GM10847 (cell line): ENCODE measurements around the gene TRPM3.

Experiments
- POLR2A ChIP-seq: IDR thresholded peaks from 2 replicates; pipeline ENCODE4 v1.6.1; 2011; ENCODE audit not compliant: insufficient read length; ENCODE audit errors: extremely low read depth

TRPM3 gene

DNA sequence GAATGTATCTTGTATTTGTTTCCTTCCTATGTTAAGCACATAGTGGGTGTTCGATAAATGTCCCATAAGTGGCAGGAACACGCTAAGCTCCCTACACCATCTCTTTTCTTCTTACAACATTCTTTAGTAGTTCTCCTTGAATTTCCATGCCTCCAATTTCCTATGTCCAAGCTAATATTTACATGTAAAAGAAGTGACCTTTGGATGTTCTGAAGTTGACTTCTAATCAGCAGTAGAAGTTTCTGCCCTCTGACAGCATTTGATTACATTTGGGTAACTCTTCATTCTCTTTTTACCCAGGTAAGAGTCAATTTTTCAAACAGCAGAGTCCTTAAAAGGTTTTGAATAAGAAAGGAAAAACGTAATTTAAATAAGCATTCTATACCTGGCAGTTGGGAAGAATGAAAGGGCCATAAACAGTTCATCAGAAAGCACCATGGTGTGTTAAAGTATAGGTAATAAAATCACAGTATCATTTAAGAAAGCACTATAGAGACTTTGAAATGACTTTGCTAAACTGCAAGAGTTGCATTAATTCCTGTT, 78.9 kb downstream of the TRPM3 start:
- TF ChIP-seq POLR2A, result no peak

DNA sequence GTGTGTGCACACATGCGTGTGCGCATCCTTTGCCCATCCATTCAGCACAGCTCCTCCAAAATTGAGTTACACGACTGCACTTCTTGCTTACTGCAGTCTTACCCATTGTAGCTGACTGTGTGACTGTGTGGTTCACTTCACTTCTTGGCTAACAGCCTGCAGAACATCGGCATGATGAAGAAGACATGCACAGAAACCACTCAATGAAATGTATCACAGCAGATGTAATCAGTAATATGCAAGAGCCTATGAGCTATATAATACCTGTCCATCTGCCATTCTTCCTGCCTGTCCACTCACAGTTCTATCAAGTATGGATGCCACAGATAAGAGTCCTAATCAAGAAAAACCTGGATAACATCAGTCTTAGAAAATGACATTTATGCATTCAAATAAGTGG, 83.9 kb downstream of the TRPM3 start:
- TF ChIP-seq POLR2A, result no peak

DNA sequence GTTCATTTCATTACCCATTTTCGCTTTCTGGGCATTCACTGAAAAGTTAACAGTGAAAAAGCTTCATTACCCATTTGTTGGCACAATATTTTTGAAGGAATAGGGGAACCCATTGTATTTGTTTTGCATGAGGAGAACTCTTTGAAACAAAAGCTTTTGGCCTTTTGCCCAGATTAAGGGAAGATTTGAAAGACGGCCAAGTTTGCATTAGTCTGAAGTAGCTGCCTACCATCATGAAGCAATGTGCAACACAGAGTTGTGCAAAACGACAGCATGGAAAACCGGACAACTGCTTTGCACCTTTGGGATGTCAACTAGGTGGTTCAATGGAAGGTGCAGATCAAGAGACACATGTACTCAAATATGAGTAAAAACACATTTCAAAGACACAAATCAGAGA, 84.9 kb downstream of the TRPM3 start:
- TF ChIP-seq POLR2A, result no peak

DNA sequence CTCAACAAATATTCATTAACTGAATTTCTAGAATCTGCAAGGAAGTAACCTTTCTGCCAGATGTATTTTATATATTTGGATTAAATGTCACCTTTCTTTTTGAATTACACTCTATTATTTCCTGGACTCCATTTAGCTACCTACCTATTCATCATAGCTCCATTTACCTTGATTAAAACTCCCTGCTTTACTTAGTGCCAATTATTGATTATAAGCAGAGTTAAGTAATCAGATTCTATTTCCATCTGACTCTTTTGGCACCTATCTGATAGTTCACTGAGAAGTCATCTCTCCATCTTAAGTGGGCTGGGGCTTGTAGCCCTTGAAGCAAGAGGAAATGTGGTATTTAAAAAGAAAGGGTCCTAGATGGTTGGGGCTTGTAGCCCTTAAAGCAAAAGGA, 88.6 kb downstream of the TRPM3 start:
- no peak for TF ChIP-seq POLR2A

DNA sequence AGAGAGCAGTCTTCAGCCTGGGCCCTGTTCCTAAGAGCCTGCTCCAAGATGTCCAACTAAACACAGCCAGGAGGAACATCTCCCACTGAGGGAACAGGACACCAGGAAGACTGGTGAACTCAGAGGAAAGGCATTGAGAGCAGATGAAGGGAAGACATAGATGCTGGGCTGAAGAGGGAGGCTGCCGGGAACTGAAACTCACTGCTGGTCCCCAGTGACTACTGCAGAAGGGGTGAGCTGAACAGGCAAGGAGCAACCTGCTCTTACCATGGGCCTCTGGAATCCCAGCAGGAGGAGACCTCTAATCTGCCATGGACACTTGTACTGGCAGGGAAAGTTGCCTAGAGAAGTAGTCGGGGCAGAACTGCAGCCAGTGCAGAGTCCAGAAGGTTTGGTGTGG, 95.7 kb downstream of the TRPM3 start:
- no peak for TF ChIP-seq POLR2A

DNA sequence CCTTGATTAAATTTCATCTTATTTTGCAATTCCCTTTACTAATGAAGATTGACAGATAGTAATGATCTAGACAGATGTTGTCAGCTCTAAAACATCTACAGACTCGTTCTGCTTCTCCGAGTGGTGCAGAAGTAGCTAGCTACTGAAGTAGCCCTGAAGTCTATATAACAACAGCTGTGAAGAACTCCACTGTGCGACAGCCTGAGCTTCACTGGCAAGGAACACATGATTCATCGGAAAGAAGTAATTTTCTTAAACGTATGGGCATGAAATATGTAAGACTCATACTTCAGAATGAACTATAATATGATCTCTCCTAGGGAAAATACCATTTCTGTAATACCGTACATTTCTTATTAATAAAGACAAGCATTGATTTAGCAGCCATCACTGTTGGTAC, 96.2 kb downstream of the TRPM3 start:
- no peak for TF ChIP-seq POLR2A

DNA sequence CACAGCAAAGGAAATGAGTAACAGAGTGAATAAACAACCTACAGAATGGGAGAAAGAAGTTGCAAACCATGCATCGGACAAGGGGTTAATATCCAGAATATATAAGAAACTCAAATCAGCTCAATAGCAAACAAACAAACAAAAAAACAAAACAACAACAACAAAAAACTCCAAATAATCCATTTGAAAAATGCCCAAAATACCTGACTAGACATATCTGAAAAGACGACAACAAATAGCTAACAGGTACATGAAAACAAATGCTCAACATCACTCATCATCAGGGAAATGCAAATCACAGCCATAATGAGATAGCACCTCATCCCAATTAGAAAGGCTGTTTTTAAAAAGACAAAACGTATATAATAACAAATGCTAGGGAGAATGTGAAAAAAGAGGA, 111.2 kb downstream of the TRPM3 start:
- no peak for TF ChIP-seq POLR2A

DNA sequence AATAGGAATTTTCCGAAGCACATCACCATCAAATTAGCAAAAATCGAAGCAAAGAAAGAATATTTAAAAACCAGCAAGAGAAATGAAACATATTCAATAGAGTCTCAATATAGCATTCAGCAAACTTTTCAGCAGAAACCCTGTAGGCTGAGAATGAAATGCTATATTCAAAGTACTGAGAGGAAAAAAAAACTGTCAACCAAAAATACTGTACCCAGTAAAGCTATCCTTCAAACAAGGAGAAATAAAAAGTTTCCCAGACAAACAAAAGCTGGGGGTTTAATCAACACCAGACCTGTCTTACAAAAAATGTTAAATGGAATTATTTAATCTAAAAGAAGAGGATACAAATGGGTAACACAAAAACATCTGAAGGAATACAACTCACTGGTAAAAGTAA, 116.0 kb downstream of the TRPM3 start:
- no peak for TF ChIP-seq POLR2A

DNA sequence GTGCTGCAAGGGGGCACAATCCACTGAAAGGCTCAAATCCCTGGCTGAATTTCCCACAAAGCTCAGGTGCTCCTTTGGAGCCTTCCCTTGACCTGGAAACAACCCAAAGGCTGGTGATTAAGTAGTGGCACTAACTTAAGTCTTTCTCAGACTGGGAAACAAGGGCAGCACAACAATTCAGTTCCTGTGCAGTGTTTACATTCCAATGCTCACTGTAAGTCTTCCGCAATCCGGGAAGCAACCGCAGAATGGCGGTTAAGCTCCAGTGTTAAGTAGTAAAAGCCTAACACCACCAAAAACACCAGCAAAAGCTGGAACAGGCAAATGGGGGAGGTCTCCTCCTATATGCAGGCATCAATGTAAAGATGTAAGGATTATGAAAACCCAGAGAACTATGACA, 117.2 kb downstream of the TRPM3 start:
- TF ChIP-seq POLR2A, result no peak

DNA sequence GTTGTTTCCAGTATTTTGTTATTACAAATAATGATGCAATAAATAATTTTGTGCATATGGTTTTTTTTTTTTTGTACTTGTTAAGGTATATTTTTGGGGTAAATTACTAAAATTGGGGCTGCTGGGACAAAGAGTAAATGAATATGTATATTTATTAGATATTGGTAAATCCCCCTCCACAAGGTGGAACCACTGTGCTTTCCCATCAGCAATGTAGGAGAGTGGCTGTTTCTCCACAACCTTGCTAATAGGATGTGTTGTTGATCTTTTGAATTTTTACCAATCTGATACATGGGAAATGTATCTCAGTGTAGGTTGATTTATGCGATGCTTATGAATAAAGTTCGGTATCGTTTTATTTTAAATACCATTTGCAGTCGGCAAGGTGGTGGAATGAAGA, 118.1 kb downstream of the TRPM3 start:
- no peak for TF ChIP-seq POLR2A

DNA sequence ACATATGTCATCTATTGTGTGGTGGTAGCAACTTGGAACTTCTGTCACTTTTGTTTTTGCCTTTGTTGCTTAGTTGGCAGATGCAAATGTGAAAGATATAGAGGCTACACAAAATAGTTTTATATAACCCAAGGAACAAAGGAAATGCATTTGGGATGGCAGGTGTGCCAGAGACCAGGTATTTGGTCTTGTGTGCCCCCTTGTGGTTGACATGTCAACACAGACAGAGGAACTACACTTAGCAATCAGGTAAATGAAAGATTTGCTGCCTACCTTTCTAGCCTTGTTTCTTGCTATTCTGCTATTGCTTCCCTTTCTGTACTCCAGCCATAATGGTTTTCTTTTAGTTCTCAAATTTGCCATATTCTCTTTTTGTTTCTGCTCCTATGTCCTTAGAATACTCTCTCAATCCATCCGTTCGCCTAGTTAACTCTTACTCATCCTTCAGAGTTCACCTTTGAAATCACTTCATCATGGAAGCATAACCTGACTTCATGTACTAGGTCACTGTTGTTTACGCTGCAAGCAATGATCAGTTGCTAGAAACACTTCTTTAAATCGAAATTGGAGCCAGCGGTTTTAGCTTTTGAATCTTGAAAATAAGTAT, 119.5 kb downstream of the TRPM3 start:
- no peak for TF ChIP-seq POLR2A

DNA sequence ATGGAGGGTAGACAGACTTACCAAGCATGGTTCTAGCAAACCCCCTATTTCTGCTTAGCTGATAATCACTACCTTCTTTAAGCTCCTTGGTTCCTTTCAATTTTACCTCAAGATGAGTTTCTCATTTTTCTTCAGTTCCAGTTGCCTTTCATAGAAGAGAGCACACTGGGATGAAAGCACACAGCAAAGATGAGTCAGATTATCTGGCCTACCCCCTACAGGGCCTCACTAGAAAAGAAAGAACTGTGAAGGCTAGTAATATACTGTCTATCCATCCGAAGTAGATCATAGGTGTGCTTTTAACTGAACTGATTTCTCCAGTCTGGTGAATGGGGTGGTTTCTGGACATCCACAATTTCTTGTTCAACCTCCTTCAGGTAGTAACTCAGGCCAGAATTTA, 122.5 kb downstream of the TRPM3 start:
- no peak for TF ChIP-seq POLR2A

DNA sequence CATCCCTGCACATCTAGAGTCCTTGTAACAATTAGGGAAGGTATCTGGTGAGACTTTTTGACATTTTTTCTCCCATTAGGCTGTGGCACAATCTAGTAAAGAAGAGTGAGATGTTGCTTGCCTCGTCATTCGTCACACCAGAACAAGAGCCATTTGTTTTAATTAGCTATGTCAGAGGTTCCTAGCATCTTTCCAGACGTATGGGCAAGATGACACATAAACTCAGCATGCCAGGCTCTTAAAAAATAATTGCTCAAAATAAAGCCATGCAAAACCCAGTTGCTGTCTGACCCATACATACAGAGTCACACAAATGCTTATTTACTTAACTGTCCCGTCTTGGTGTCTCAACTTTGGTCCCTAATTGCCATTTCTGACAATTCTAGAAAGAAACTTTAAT, 125.9 kb downstream of the TRPM3 start:
- TF ChIP-seq POLR2A, result no peak

DNA sequence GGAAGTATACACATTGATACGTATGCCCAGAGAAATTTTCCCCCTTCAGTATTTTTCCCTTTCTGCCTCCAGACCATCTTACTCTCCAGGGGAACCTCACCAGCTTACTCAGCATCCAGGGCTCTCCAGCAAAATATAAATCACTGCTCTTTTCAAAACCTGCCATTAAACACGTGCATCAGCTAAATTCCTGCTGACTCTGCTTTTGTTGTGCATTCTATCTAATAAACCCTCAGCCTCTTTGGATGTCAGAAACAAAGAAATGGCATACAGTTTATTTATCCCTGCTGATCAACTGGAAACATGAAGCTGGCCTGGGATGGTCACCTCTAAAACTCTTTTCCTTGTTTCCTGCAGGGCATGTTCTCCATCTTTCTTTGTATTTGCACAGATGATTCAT, 126.8 kb downstream of the TRPM3 start:
- no peak for TF ChIP-seq POLR2A

DNA sequence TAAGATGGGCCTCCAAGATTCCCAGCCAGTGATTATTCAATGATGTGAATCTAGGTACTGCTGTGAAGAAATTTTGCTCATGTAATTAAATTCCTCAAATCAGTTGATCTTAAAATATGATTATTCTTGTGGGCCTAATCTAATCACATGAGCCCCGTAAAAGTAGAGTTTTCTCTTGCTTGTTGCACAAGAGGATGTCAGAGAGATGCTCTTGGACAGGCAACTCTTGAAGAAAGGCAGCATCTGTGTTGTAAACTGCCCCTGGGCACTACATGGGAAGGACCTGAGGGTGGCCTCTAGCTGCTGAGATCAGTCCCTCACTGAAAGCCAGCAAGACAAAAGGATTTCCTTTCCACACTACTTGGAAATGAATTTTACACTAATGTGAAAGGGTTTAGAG, 132.9 kb downstream of the TRPM3 start:
- no peak for TF ChIP-seq POLR2A

DNA sequence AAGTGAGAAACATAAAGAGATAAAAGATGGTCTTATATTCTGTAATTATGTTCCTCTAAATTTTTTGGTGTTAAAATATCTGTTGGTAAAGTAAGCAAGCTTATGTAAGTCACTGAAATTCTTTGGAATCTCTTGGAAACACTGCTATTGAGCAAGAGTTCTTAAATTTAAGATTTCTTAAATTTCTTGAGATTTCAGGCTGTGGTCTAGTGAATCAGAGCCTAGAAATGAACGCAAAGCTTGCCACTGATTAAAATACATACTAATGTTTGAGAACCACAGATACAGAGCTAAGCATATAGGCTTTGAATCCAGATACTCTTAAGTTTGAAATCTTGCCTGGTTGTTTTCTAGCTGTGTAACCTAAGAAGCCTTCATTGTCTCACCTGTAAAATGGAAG, 133.4 kb downstream of the TRPM3 start:
- TF ChIP-seq POLR2A, result no peak

DNA sequence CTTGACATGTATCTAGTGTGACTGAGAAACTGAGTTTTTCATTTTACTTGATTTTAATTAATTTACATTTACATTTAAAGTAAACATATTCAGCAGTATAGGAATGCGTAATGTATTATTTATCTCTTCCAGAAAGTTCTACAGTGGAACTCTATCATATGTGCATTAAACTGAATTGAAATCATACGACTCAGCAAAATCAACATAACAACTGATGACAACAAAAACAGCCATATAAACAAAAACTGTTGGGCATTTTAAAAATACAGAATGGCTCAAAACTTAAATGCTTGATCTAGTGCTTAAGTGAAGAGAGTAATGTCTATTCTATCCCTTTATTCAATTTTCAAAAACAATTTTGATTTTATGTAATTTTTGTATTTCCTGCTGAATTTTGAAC, 134.4 kb downstream of the TRPM3 start:
- no peak for TF ChIP-seq POLR2A
